GM19023 (cell line): Measurements from ENCODE around the gene WFDC1.

Experiments
- ATAC-seq: cut with Tn5 transposase; IDR thresholded peaks from one replicate; pipeline ENCODE4 v1.9.1; 2021; ENCODE audit warnings: mild to moderate bottlenecking, moderate library complexity; ENCODE audit not compliant: unreplicated experiment

Gene WFDC1

GRCh38 chr16:84370723-84371552 lies 76.3 kb downstream of the WFDC1 start:
- ATAC-seq: no peak

DNA sequence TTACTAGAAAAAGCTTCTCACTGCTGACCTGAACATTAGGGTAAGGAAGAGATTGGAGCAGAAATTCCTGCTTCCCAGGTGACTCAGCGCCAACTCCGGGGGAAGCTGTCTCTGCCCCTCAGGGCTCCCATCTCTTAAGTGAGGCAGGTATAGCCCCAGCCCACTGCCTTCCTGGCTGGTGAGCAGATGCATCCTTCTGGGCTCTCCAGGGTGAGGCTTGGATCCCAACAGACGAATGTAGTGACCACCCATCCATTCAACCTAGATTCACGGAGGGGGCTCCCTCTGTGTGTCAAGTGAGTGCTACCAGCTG lies 76.8 kb downstream of the WFDC1 start:
- ATAC-seq: no peak

GRCh38 chr16:84373907-84374489 lies 79.3 kb downstream of the WFDC1 start:
- no peak for ATAC-seq

- ATAC-seq: no peak
These were observed 83.4 kb downstream of the WFDC1 start for GRCh38 chr16:84378099-84378498.

DNA sequence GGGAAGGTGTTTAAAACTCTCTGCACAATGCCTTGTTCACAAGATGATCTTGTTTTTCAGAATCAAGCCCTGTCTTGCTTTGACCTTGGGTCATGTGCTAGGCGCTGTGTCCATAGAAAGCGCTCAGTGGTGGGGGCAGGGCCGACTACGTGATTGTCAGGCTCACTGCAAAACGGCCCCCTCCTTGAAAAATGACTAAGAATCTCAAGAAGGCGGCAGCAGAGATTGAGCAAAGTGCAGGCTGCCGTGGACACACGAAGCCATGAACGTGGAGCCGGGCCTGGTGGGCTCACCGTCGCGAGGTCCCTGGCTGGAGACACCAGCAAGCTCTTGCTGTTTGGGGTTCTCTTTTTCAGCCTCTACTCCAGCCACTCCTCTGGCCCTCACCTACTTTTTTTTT lies 83.9 kb downstream of the WFDC1 start:
- ATAC-seq: no peak

- ATAC-seq: no peak
These were observed 84.5 kb downstream of the WFDC1 start for GRCh38 chr16:84379008-84379708.
